ENCODE data around the gene SRGAP3.

- no peak for TF ChIP-seq CTCF (IDR thresholded peaks at IDR 0.05; ENCODE audit: low read depth, low read length)
- no peak for TF ChIP-seq EZH2phosphoT487 (IDR thresholded peaks at IDR 0.05; ENCODE audit: low read depth)
These were observed 201.7 kb downstream of the SRGAP3 start for GRCh38 chr3:9047452-9048346.

Data from OCI-LY3 (cell line).